HAP-1 (cell line): ENCODE measurements around the gene CDH20.
"Not testable (repeated sequence)": the region's sequence is repeated elsewhere in the genome, so short reads cannot be mapped to it uniquely, and the experiment has no call there.

ENCODE experiments used
- DNase-seq, 2 experiments: peaks; one replicate each; pipeline ENCODE4 v3.0.0-alpha.2; 2016 to 2020; ENCODE audit warnings: low spot score in 2 of 2
- H3K27me3 ChIP-seq: fragments of 250-450 bp; sonication (Bioruptor Pico); 2 replicates; pipeline ENCODE4 v1.5.1; 2020; ENCODE audit warnings: low read depth, mild to moderate bottlenecking, moderate library complexity
- H3K36me3 ChIP-seq: fragments of 250-450 bp; sonication (Bioruptor Pico); replicated peaks from 2 replicates; pipeline ENCODE4 v1.5.1; 2020; ENCODE audit warnings: mild to moderate bottlenecking
- H3K4me1 ChIP-seq: fragments of 250-450 bp; sonication (Bioruptor Pico); 2 replicates; pipeline ENCODE4 v1.5.1; 2020; ENCODE audit warnings: mild to moderate bottlenecking
- H3K4me3 ChIP-seq: fragments of 250-450 bp; sonication (Bioruptor Pico); 2 replicates; pipeline ENCODE4 v1.5.1; 2020; ENCODE audit warnings: mild to moderate bottlenecking, moderate library complexity
- H3K9me3 ChIP-seq: fragments of 250-450 bp; sonication (Bioruptor Pico); 2 replicates; pipeline ENCODE4 v1.5.1; 2020; ENCODE audit warnings: mild to moderate bottlenecking, moderate library complexity
- in situ Hi-C: fragments of 300-500 bp; cut with MboI; formaldehyde crosslinking; loops from 3 replicates; pipeline ENCODE4 v1.14.3; 2020; ENCODE audit warnings: low sequenced_read_pairs, inconsistent platforms, mixed read lengths

The CDH20 gene

GRCh38 chr18:61364953-61365352 is 31.7 kb downstream of the CDH20 start:
- in situ Hi-C loops, result no loop called here
- Histone ChIP-seq H3K36me3 (no peaks in the 10 kb centered on the region), H3K4me1 (no peaks in the 10 kb centered on the region), H3K27me3 (no peaks in the 10 kb centered on the region), H3K4me3 (no peak overlapping the region), H3K9me3 (no peaks in the 10 kb centered on the region)
- DNase-seq, result no peak

- Histone ChIP-seq H3K36me3 (no peaks in the 10 kb centered on the region), H3K4me3 (no peak overlapping the region), H3K4me1 (no peaks in the 10 kb centered on the region), H3K27me3 (no peaks in the 10 kb centered on the region), H3K9me3 (no peaks in the 10 kb centered on the region)
- DNase-seq, result no peak
- in situ Hi-C loops, result no loop called here
Measured at GRCh38 chr18:61368001-61368400, 34.8 kb downstream of the CDH20 start.

GRCh38 chr18:61369671-61370070 is 36.4 kb downstream of the CDH20 start:
- in situ Hi-C loops, H3K4me3 ChIP-seq, H3K4me1 ChIP-seq, H3K36me3 ChIP-seq, H3K9me3 ChIP-seq, DNase-seq, H3K27me3 ChIP-seq: not testable (repeated sequence)

- Histone ChIP-seq H3K9me3 (no peaks in the 10 kb centered on the region), H3K4me1 (no peaks in the 10 kb centered on the region), H3K36me3 (no peaks in the 10 kb centered on the region), H3K27me3 (no peaks in the 10 kb centered on the region), H3K4me3 (no peak overlapping the region)
- no peak for DNase-seq
- in situ Hi-C loops, result no loop called here
Measured at GRCh38 chr18:61371111-61371510, 37.9 kb downstream of the CDH20 start.

- Histone ChIP-seq H3K36me3 (no peaks in the 10 kb centered on the region), H3K9me3 (no peaks in the 10 kb centered on the region), H3K4me3 (no peak overlapping the region), H3K4me1 (no peaks in the 10 kb centered on the region), H3K27me3 (no peaks in the 10 kb centered on the region)
- no peak for DNase-seq
- in situ Hi-C loops, result no loop called here
Measured at GRCh38 chr18:61379827-61380226, 46.6 kb downstream of the CDH20 start.

- H3K9me3 ChIP-seq, result no peaks in the 10 kb centered on the region
- no peak overlapping the region for H3K4me3 ChIP-seq
- no peak for DNase-seq
- no peaks in the 10 kb centered on the region for H3K4me1 ChIP-seq
- no peaks in the 10 kb centered on the region for H3K36me3 ChIP-seq
- in situ Hi-C loops, result no loop called here
- no peaks in the 10 kb centered on the region for H3K27me3 ChIP-seq
Measured at GRCh38 chr18:61388010-61388409, 54.8 kb downstream of the CDH20 start.

- in situ Hi-C loops, result no loop called here
- DNase-seq, result no peak
- H3K9me3 ChIP-seq, result no peaks in the 10 kb centered on the region
- H3K4me1 ChIP-seq, result no peaks in the 10 kb centered on the region
- no peak overlapping the region for H3K4me3 ChIP-seq
- H3K36me3 ChIP-seq, result no peaks in the 10 kb centered on the region
- no peaks in the 10 kb centered on the region for H3K27me3 ChIP-seq
Measured at GRCh38 chr18:61394983-61395382, 61.8 kb downstream of the CDH20 start.

GRCh38 chr18:61397222-61397621 is 64.0 kb downstream of the CDH20 start:
- Histone ChIP-seq H3K27me3 (0 out of 2 replicates have a peak, but pooled peaks cover 3% of the 10 kb centered on the region), H3K9me3 (no peaks in the 10 kb centered on the region), H3K4me1 (no peaks in the 10 kb centered on the region), H3K36me3 (no peaks in the 10 kb centered on the region), H3K4me3 (no peak overlapping the region)
- in situ Hi-C loops, result no loop called here
- no peak for DNase-seq

GRCh38 chr18:61398961-61399705 is 65.9 kb downstream of the CDH20 start:
- in situ Hi-C loops, result no loop called here
- H3K9me3 ChIP-seq, result no peaks in the 10 kb centered on the region
- H3K27me3 ChIP-seq, result 0 out of 2 replicates have a peak, but pooled peaks cover 3% of the 10 kb centered on the region
- H3K4me1 ChIP-seq, result no peaks in the 10 kb centered on the region
- DNase-seq, result no peak
- H3K4me3 ChIP-seq, result no peak overlapping the region
- no peaks in the 10 kb centered on the region for H3K36me3 ChIP-seq

- Histone ChIP-seq H3K9me3 (no peaks in the 10 kb centered on the region), H3K27me3 (0 out of 2 replicates have a peak, but pooled peaks cover 3% of the 10 kb centered on the region), H3K4me3 (no peak overlapping the region), H3K4me1 (no peaks in the 10 kb centered on the region), H3K36me3 (no peaks in the 10 kb centered on the region)
- in situ Hi-C loops, result no loop called here
- DNase-seq, result no peak
Measured at GRCh38 chr18:61400016-61400635, 66.9 kb downstream of the CDH20 start.

- in situ Hi-C loops, result no loop called here
- Histone ChIP-seq H3K27me3 (0 out of 2 replicates have a peak, but pooled peaks cover 3% of the 10 kb centered on the region), H3K4me3 (no peak overlapping the region), H3K4me1 (no peaks in the 10 kb centered on the region), H3K36me3 (no peaks in the 10 kb centered on the region), H3K9me3 (no peaks in the 10 kb centered on the region)
- no peak for DNase-seq
Measured at GRCh38 chr18:61400716-61401115, 67.5 kb downstream of the CDH20 start.

- Histone ChIP-seq H3K4me1 (no peaks in the 10 kb centered on the region), H3K9me3 (no peaks in the 10 kb centered on the region), H3K4me3 (no peak overlapping the region), H3K36me3 (no peaks in the 10 kb centered on the region), H3K27me3 (0 out of 2 replicates have a peak, but pooled peaks cover 3% of the 10 kb centered on the region)
- in situ Hi-C loops, result no loop called here
- no peak for DNase-seq
Measured at GRCh38 chr18:61402726-61403125, 69.5 kb downstream of the CDH20 start.

GRCh38 chr18:61413396-61413795 is 80.2 kb downstream of the CDH20 start:
- Histone ChIP-seq H3K27me3 (no peaks in the 10 kb centered on the region), H3K4me3 (no peak overlapping the region), H3K4me1 (no peaks in the 10 kb centered on the region), H3K9me3 (no peaks in the 10 kb centered on the region), H3K36me3 (no peaks in the 10 kb centered on the region)
- in situ Hi-C loops, result no loop called here
- DNase-seq, result no peak

- H3K4me3 ChIP-seq, result no peak overlapping the region
- in situ Hi-C loops, result no loop called here
- no peaks in the 10 kb centered on the region for H3K27me3 ChIP-seq
- H3K4me1 ChIP-seq, result no peaks in the 10 kb centered on the region
- no peaks in the 10 kb centered on the region for H3K36me3 ChIP-seq
- no peaks in the 10 kb centered on the region for H3K9me3 ChIP-seq
- no peak for DNase-seq
Measured at GRCh38 chr18:61414086-61414485, 80.9 kb downstream of the CDH20 start.
